Measurements from ENCODE around the gene RAB7A.
"Not testable (repeated sequence)": the region's sequence is repeated elsewhere in the genome, so short reads cannot be mapped to it uniquely, and the experiment has no call there.

DNA sequence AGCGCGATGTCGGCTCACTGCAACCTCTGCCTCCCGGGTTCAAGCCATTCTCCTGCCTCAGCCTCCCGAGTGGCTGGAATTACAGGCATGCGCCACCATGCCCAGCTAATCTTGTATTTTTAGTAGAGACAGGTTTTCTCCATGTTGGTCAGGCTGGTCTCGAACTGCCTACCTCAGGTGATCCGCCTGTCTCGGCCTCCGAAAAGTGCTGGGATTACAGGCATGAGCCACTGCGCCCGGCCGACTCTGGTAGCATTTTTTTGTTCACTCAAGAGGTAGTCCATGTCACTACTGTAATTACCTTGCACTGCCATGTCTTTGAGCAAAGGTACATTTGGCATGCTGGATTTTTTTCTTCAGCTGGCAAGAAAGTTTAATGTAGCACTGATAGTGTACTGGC lies 2.5 kb downstream of the RAB7A start:
- TF ChIP-seq, protein P1, sequence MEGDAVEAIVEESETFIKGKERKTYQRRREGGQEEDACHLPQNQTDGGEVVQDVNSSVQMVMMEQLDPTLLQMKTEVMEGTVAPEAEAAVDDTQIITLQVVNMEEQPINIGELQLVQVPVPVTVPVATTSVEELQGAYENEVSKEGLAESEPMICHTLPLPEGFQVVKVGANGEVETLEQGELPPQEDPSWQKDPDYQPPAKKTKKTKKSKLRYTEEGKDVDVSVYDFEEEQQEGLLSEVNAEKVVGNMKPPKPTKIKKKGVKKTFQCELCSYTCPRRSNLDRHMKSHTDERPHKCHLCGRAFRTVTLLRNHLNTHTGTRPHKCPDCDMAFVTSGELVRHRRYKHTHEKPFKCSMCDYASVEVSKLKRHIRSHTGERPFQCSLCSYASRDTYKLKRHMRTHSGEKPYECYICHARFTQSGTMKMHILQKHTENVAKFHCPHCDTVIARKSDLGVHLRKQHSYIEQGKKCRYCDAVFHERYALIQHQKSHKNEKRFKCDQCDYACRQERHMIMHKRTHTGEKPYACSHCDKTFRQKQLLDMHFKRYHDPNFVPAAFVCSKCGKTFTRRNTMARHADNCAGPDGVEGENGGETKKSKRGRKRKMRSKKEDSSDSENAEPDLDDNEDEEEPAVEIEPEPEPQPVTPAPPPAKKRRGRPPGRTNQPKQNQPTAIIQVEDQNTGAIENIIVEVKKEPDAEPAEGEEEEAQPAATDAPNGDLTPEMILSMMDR (IDR thresholded peaks at IDR 0.05), result not testable (repeated sequence)
- not testable (repeated sequence) for TF ChIP-seq POLR2A (IDR thresholded peaks at IDR 0.05)
